ENCODE data around the gene ACTG1. TPM values are rescaled to one million over a fixed set of nuclear protein-coding genes. Genes with fewer than 3 reads are reported as not detected.

The ACTG1 gene
- total and polyA plus RNA-seq, 2 of the 13 experiments (the other 11 are each of a cell fraction or from before 2014, with no cell fraction given): 973 to 1,138 TPM

GRCh38 chr17:81488276-81488860 lies 24.2 kb downstream of the ACTG1 start (continued):
- TF ChIP-seq, protein P1, sequence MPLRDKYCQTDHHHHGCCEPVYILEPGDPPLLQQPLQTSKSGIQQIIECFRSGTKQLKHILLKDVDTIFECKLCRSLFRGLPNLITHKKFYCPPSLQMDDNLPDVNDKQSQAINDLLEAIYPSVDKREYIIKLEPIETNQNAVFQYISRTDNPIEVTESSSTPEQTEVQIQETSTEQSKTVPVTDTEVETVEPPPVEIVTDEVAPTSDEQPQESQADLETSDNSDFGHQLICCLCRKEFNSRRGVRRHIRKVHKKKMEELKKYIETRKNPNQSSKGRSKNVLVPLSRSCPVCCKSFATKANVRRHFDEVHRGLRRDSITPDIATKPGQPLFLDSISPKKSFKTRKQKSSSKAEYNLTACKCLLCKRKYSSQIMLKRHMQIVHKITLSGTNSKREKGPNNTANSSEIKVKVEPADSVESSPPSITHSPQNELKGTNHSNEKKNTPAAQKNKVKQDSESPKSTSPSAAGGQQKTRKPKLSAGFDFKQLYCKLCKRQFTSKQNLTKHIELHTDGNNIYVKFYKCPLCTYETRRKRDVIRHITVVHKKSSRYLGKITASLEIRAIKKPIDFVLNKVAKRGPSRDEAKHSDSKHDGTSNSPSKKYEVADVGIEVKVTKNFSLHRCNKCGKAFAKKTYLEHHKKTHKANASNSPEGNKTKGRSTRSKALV (CRISPR knock-in tag; IDR thresholded peaks at IDR 0.05): no peak
- TF ChIP-seq ASH2L (IDR thresholded peaks at IDR 0.05; ENCODE audit: insufficient read length, low read depth, low read length) (no peak), NR2F6 (IDR thresholded peaks at IDR 0.05) (no peak), NR2F6 (CRISPR knock-in tag; IDR thresholded peaks at IDR 0.05) (no peak), ZNF350 (CRISPR knock-in tag; IDR thresholded peaks at IDR 0.05; ENCODE audit: borderline replicate concordance, low read depth) (no peak; the same call in 1 of the 2 replicates), ZNF382 (CRISPR knock-in tag; IDR thresholded peaks at IDR 0.05; ENCODE audit: borderline replicate concordance) (no peak), ZNF616 (CRISPR knock-in tag; IDR thresholded peaks at IDR 0.05; ENCODE audit: low read depth) (no peak; the same call in 1 of the 2 replicates), ZNF253 (CRISPR knock-in tag; IDR thresholded peaks at IDR 0.05; ENCODE audit: borderline replicate concordance) (no peak), TGIF2 (CRISPR knock-in tag; IDR thresholded peaks at IDR 0.05) (no peak), RAD21 (CRISPR knock-in tag; IDR thresholded peaks at IDR 0.05) (peak; percentile 4; the same call in 1 of the 2 replicates), JUNB (CRISPR knock-in tag; IDR thresholded peaks at IDR 0.05; ENCODE audit: borderline replicate concordance) (no peak), STAG1 (CRISPR knock-in tag; IDR thresholded peaks at IDR 0.05) (no peak), ZNF337 (CRISPR knock-in tag; IDR thresholded peaks at IDR 0.05; ENCODE audit: borderline replicate concordance, low read depth) (0 out of 2 replicates have a peak, but pooled peaks have one; percentile 10), ZNF619 (CRISPR knock-in tag; IDR thresholded peaks at IDR 0.05) (no peak), DNMT3B (CRISPR knock-in tag; conservative IDR thresholded peaks at IDR 0.05) (no peak), ZNF557 (CRISPR knock-in tag; IDR thresholded peaks at IDR 0.05) (no peak), CHD4 (IDR thresholded peaks at IDR 0.05; ENCODE audit: borderline replicate concordance, low read length) (no peak), NONO (IDR thresholded peaks at IDR 0.05) (no peak), NONO (CRISPR knock-in tag; conservative IDR thresholded peaks at IDR 0.05) (no peak), ZNF10 (CRISPR knock-in tag; IDR thresholded peaks at IDR 0.05; ENCODE audit: borderline replicate concordance, low read depth) (no peak), ZNF687 (CRISPR knock-in tag; IDR thresholded peaks at IDR 0.05) (peak; percentile 13), ZNF24 (IDR thresholded peaks at IDR 0.05) (no peak)
- TF ChIP-seq, protein P2, sequence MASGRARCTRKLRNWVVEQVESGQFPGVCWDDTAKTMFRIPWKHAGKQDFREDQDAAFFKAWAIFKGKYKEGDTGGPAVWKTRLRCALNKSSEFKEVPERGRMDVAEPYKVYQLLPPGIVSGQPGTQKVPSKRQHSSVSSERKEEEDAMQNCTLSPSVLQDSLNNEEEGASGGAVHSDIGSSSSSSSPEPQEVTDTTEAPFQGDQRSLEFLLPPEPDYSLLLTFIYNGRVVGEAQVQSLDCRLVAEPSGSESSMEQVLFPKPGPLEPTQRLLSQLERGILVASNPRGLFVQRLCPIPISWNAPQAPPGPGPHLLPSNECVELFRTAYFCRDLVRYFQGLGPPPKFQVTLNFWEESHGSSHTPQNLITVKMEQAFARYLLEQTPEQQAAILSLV (CRISPR knock-in tag; IDR thresholded peaks at IDR 0.05; ENCODE audit: borderline replicate concordance): no peak
- TF ChIP-seq, protein P3, sequence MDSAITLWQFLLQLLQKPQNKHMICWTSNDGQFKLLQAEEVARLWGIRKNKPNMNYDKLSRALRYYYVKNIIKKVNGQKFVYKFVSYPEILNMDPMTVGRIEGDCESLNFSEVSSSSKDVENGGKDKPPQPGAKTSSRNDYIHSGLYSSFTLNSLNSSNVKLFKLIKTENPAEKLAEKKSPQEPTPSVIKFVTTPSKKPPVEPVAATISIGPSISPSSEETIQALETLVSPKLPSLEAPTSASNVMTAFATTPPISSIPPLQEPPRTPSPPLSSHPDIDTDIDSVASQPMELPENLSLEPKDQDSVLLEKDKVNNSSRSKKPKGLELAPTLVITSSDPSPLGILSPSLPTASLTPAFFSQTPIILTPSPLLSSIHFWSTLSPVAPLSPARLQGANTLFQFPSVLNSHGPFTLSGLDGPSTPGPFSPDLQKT (CRISPR knock-in tag; IDR thresholded peaks at IDR 0.05; ENCODE audit: borderline replicate concordance): no peak
